GM18498 (cell line): ENCODE results near the gene ECE2.

Source experiments
- ATAC-seq: cut with Tn5 transposase; IDR thresholded peaks from one replicate; pipeline ENCODE4 v1.9.1; 2021; ENCODE audit warnings: mild to moderate bottlenecking, moderate library complexity; ENCODE audit not compliant: unreplicated experiment

The ECE2 gene

GRCh38 chr3:184275961-184276910 lies at the start of gene ECE2:
TSS of gene ECE2 (plus strand) at chr3:184276022. CDS start at chr3:184276154, 132 bp downstream.
- no peak for ATAC-seq

- ATAC-seq = no peak
These were observed 48.3 kb upstream of the ECE2 start for GRCh38 chr3:184227481-184227935.

- ATAC-seq = no peak
These were observed 47.3 kb upstream of the ECE2 start for GRCh38 chr3:184228376-184229137.

- peak; percentile 82 for ATAC-seq
These were observed 46.3 kb upstream of the ECE2 start, which contains the start of gene VWA5B2 for GRCh38 chr3:184229394-184230080. TSS of gene VWA5B2 (plus strand) at chr3:184229585. CDS start at chr3:184230529, 944 bp downstream.

- no peak for ATAC-seq
These were observed 45.7 kb upstream of the ECE2 start for GRCh38 chr3:184230081-184230602.

GRCh38 chr3:184230603-184231528 lies 45.0 kb upstream of the ECE2 start:
- ATAC-seq = no peak

GRCh38 chr3:184231671-184232070 lies 44.2 kb upstream of the ECE2 start:
- ATAC-seq = no peak

GRCh38 chr3:184233127-184233843 lies 42.5 kb upstream of the ECE2 start:
- ATAC-seq = no peak

- ATAC-seq = no peak
These were observed 41.6 kb upstream of the ECE2 start for GRCh38 chr3:184234224-184234623.

- ATAC-seq = no peak
These were observed 41.0 kb upstream of the ECE2 start for GRCh38 chr3:184234671-184235380.

- no peak for ATAC-seq
These were observed 40.3 kb upstream of the ECE2 start for GRCh38 chr3:184235381-184236032.

- ATAC-seq = no peak
These were observed 39.8 kb upstream of the ECE2 start for GRCh38 chr3:184236033-184236410.

GRCh38 chr3:184236636-184237035 lies 39.2 kb upstream of the ECE2 start:
- no peak for ATAC-seq

GRCh38 chr3:184237211-184237610 lies 38.6 kb upstream of the ECE2 start:
- ATAC-seq = no peak

- no peak for ATAC-seq
These were observed 38.0 kb upstream of the ECE2 start for GRCh38 chr3:184237807-184238206.

- no peak for ATAC-seq
These were observed 37.5 kb upstream of the ECE2 start for GRCh38 chr3:184238246-184238818.

- ATAC-seq = no peak
These were observed 36.6 kb upstream of the ECE2 start for GRCh38 chr3:184239221-184239620.

GRCh38 chr3:184239708-184240107 lies 36.1 kb upstream of the ECE2 start:
- no peak for ATAC-seq
